Hepatocyte (in vitro differentiated cells): ENCODE data around the gene FGF9.

Experiments used
- CTCF ChIP-seq: fragments of 200-600 bp; sonication (generic); IDR thresholded peaks from 2 replicates; pipeline ENCODE4 v1.5.1; 2016; ENCODE audit warnings: antibody characterized with exemption, mild to moderate bottlenecking; ENCODE audit not compliant: poor library complexity
- EZH2 ChIP-seq: fragments of 200-600 bp; sonication (generic); IDR thresholded peaks from 2 replicates; pipeline ENCODE4 v1.6.1; 2016; ENCODE audit warnings: antibody characterized with exemption, mild to moderate bottlenecking, borderline replicate concordance

- TF ChIP-seq CTCF: no peak
- TF ChIP-seq EZH2: peak; percentile 39
Measured at GRCh38 chr13:21670883-21671619, at the start of gene FGF9.
